Subcutaneous abdominal adipose tissue (tissue), 5 donors: ENCODE measurements around the gene PWP1.
A peak's percentile ranks its signal among the peaks of the same experiment; 100 is the strongest.

Source experiments
- H3K27ac ChIP-seq: one replicate; pipeline ENCODE4 v1.7.0; 2013; ENCODE audit warnings: low read depth, mild to moderate bottlenecking, inconsistent platforms, low read length, moderate library complexity
- H3K27me3 ChIP-seq, 5 donors: one replicate each; pipeline ENCODE4 v1.7.0; 2013; ENCODE audit warnings: low read length in 5 of 5, inconsistent platforms in 1 of 5; ENCODE audit not compliant: control insufficient read depth in 5 of 5, insufficient read depth in 4 of 5
- H3K36me3 ChIP-seq, 5 donors: one replicate each; pipeline ENCODE4 v1.7.0; 2013; ENCODE audit warnings: low read length in 5 of 5; ENCODE audit not compliant: control insufficient read depth in 5 of 5, insufficient read depth in 5 of 5
- H3K4me1 ChIP-seq, 5 donors: one replicate each; pipeline ENCODE4 v1.7.0; 2013; ENCODE audit warnings: low read length in 5 of 5, mild to moderate bottlenecking in 3 of 5, moderate library complexity in 1 of 5; ENCODE audit not compliant: control insufficient read depth in 5 of 5, insufficient read depth in 5 of 5
- H3K4me3 ChIP-seq, 5 donors: one replicate each; pipeline ENCODE4 v1.7.0; 2013; ENCODE audit warnings: low read length in 5 of 5, low read depth in 1 of 5
- H3K9ac ChIP-seq, 5 donors: one replicate each; pipeline ENCODE4 v1.7.0; 2013; ENCODE audit warnings: low read length in 5 of 5, mild to moderate bottlenecking in 4 of 5, moderate library complexity in 3 of 5
- H3K9me3 ChIP-seq, 5 donors: one replicate each; pipeline ENCODE4 v1.7.0; 2013; ENCODE audit warnings: low read length in 5 of 5; ENCODE audit not compliant: control insufficient read depth in 5 of 5
- donor health status: healthy.
- donor health status: healthy.
- donor health status: healthy.
- donor health status: healthy.
- donor health status: healthy.

PWP1 gene

GRCh38 chr12:107760809-107761501 is 75.4 kb downstream of the PWP1 start, which contains the start of gene PRDM4:
Gene PRDM4, minus strand, starts transcription at chr12:107761137. Its CDS starts 622 bp downstream, at chr12:107760515.
- peak within 1 kb of the TSS; percentile 57 for H3K27ac ChIP-seq
- H3K9ac ChIP-seq, result peak within 1 kb of the TSS; percentile 39 to 96 (median 87)
- H3K27me3 ChIP-seq, result no peaks in the 10 kb centered on the region
- H3K9me3 ChIP-seq, result no peaks in the 10 kb centered on the region
- peaks cover 8 to 18% (median 11%) of the 10 kb centered on the region in 5 donors for H3K36me3 ChIP-seq
- H3K4me3 ChIP-seq, result peak within 1 kb of the TSS; percentile 83 to 97 (median 93)
- H3K4me1 ChIP-seq, result peaks cover 7 to 34% (median 32%) of the 10 kb centered on the region in 5 donors

GRCh38 chr12:107761502-107761904 is 75.9 kb downstream of the PWP1 start:
- Histone ChIP-seq H3K4me1 (peaks cover 7 to 34% (median 32%) of the 10 kb centered on the region in 5 donors), H3K9ac (peak overlapping the region in 3 of 5 donors; percentile 15 to 69 (median 35)), H3K36me3 (peaks cover 4 to 12% (median 6%) of the 10 kb centered on the region in 5 donors), H3K9me3 (no peaks in the 10 kb centered on the region), H3K27me3 (no peaks in the 10 kb centered on the region), H3K27ac (peak overlapping the region; percentile 37), H3K4me3 (peak overlapping the region; percentile 82 to 94 (median 90))
